ENCODE results near the gene STIP1. TPM values are rescaled to one million over a fixed set of nuclear protein-coding genes. Genes with fewer than 3 reads are reported as not detected.

The STIP1 gene
- total and polyA plus RNA-seq, 9 of the 15 experiments (the other 6 are each of a cell fraction or from before 2014, with no cell fraction given) = 58.1 to 465 (median 346) TPM

DNA sequence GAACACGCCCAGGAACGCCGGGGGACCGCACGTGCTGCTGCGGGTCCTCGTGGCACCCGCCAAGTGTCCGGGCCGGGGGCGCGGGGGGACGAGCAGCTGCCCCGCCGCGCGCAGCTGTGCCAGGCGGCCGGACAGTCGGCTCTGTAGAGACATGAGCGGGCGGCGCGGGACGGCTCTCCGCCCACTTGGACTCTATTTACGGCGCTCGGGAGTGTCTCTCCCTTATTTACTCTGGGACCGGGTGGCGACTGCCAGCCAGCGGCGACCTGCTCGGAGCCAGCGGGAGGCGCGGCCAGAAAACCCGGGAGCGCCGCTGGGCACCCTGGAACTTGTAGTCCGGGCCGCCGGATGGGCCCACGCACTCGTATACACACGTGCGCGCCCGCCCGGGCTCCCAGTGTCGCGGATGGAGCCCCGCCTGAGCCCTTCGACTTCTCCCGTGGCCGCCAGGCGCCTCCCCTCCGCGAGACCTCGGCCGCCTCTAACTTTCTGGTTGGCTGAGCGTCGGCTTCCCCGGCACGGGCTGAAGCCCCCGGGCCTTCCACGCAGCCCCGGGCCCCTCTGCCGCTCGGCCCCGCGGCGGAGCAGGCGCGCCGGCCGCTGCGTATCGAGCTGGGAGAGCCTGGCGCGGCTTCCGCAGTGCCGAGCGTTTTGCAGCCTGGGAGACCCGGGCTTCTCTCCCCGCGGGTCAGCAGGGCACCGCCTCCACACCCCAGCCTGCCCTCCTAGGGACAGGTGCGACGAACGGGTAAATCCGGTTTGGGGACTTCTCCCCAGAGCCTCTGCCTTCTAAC is 19.9 kb upstream of the STIP1 start, which contains the start of gene MACROD1 (continued):
- TF ChIP-seq STAG1 (CRISPR knock-in tag; IDR thresholded peaks at IDR 0.05; ENCODE audit: borderline replicate concordance) = no peak
- TF ChIP-seq ERF (CRISPR knock-in tag; IDR thresholded peaks at IDR 0.05) = 0 out of 2 replicates have a peak, but pooled peaks have one; percentile 52
- TF ChIP-seq, protein P1, sequence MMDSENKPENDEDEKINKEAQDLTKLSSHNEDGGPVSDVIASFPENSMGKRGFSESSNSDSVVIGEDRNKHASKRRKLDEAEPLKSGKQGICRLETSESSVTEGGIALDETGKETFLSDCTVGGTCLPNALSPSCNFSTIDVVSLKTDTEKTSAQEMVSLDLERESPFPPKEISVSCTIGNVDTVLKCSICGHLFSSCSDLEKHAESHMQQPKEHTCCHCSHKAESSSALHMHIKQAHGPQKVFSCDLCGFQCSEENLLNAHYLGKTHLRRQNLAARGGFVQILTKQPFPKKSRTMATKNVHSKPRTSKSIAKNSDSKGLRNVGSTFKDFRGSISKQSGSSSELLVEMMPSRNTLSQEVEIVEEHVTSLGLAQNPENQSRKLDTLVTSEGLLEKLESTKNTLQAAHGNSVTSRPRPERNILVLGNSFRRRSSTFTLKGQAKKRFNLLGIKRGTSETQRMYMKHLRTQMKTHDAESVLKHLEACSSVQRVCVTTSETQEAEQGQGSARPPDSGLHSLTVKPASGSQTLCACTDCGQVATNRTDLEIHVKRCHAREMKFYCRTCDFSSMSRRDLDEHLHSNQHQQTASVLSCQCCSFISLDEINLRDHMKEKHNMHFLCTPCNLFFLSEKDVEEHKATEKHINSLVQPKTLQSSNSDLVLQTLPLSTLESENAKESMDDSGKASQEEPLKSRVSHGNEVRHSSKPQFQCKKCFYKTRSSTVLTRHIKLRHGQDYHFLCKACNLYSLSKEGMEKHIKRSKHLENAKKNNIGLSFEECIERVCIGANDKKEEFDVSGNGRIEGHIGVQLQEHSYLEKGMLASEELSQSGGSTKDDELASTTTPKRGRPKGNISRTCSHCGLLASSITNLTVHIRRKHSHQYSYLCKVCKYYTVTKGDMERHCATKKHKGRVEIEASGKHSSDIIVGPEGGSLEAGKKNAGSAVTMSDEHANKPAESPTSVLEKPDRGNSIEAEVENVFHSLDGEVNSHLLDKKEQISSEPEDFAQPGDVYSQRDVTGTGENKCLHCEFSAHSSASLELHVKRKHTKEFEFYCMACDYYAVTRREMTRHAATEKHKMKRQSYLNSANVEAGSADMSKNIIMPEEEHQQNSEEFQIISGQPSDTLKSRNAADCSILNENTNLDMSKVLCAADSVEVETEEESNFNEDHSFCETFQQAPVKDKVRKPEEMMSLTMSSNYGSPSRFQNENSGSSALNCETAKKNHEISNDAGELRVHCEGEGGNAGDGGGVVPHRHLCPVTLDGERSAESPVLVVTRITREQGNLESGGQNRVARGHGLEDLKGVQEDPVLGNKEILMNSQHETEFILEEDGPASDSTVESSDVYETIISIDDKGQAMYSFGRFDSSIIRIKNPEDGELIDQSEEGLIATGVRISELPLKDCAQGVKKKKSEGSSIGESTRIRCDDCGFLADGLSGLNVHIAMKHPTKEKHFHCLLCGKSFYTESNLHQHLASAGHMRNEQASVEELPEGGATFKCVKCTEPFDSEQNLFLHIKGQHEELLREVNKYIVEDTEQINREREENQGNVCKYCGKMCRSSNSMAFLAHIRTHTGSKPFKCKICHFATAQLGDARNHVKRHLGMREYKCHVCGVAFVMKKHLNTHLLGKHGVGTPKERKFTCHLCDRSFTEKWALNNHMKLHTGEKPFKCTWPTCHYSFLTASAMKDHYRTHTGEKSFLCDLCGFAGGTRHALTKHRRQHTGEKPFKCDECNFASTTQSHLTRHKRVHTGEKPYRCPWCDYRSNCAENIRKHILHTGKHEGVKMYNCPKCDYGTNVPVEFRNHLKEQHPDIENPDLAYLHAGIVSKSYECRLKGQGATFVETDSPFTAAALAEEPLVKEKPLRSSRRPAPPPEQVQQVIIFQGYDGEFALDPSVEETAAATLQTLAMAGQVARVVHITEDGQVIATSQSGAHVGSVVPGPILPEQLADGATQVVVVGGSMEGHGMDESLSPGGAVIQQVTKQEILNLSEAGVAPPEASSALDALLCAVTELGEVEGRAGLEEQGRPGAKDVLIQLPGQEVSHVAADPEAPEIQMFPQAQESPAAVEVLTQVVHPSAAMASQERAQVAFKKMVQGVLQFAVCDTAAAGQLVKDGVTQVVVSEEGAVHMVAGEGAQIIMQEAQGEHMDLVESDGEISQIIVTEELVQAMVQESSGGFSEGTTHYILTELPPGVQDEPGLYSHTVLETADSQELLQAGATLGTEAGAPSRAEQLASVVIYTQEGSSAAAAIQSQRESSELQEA (IDR thresholded peaks at IDR 0.05; ENCODE audit: low read depth) = no peak
- TF ChIP-seq ZNF830 (CRISPR knock-in tag; IDR thresholded peaks at IDR 0.05) = no peak
- TF ChIP-seq CHD1 (IDR thresholded peaks at IDR 0.05; ENCODE audit: low read length) = peak; percentile 62
- TF ChIP-seq, protein P2, sequence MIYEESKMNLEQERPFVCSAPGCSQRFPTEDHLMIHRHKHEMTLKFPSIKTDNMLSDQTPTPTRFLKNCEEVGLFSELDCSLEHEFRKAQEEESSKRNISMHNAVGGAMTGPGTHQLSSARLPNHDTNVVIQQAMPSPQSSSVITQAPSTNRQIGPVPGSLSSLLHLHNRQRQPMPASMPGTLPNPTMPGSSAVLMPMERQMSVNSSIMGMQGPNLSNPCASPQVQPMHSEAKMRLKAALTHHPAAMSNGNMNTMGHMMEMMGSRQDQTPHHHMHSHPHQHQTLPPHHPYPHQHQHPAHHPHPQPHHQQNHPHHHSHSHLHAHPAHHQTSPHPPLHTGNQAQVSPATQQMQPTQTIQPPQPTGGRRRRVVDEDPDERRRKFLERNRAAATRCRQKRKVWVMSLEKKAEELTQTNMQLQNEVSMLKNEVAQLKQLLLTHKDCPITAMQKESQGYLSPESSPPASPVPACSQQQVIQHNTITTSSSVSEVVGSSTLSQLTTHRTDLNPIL (CRISPR knock-in tag; IDR thresholded peaks at IDR 0.05) = no peak
- no peak for TF ChIP-seq KHSRP (IDR thresholded peaks at IDR 0.05)
- TF ChIP-seq, protein P3, sequence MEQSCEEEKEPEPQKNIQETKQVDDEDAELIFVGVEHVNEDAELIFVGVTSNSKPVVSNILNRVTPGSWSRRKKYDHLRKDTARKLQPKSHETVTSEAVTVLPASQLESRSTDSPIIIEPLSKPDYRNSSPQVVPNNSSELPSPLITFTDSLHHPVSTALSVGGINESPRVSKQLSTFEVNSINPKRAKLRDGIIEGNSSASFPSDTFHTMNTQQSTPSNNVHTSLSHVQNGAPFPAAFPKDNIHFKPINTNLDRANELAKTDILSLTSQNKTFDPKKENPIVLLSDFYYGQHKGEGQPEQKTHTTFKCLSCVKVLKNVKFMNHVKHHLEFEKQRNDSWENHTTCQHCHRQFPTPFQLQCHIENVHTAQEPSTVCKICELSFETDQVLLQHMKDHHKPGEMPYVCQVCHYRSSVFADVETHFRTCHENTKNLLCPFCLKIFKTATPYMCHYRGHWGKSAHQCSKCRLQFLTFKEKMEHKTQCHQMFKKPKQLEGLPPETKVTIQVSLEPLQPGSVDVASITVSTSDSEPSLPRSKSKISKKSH (CRISPR knock-in tag; IDR thresholded peaks at IDR 0.05) = no peak
- TF ChIP-seq, protein P4, sequence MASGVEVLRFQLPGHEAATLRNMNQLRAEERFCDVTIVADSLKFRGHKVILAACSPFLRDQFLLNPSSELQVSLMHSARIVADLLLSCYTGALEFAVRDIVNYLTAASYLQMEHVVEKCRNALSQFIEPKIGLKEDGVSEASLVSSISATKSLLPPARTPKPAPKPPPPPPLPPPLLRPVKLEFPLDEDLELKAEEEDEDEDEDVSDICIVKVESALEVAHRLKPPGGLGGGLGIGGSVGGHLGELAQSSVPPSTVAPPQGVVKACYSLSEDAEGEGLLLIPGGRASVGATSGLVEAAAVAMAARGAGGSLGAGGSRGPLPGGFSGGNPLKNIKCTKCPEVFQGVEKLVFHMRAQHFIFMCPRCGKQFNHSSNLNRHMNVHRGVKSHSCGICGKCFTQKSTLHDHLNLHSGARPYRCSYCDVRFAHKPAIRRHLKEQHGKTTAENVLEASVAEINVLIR (CRISPR knock-in tag; IDR thresholded peaks at IDR 0.05) = no peak
- TF ChIP-seq ZNF184 (CRISPR knock-in tag; IDR thresholded peaks at IDR 0.05) = no peak
- no peak for TF ChIP-seq NFIX (CRISPR knock-in tag; IDR thresholded peaks at IDR 0.05; ENCODE audit: low read depth)
- TF ChIP-seq, protein P5, sequence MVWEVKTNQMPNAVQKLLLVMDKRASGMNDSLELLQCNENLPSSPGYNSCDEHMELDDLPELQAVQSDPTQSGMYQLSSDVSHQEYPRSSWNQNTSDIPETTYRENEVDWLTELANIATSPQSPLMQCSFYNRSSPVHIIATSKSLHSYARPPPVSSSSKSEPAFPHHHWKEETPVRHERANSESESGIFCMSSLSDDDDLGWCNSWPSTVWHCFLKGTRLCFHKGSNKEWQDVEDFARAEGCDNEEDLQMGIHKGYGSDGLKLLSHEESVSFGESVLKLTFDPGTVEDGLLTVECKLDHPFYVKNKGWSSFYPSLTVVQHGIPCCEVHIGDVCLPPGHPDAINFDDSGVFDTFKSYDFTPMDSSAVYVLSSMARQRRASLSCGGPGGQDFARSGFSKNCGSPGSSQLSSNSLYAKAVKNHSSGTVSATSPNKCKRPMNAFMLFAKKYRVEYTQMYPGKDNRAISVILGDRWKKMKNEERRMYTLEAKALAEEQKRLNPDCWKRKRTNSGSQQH (CRISPR knock-in tag; IDR thresholded peaks at IDR 0.05) = no peak
- peak; percentile 10 for TF ChIP-seq PCBP2 (IDR thresholded peaks at IDR 0.05; ENCODE audit: low read depth, low read length, poor library complexity, severe bottlenecking)
